ENCODE results near the gene GALNTL6. TPM values are rescaled to one million over a fixed set of nuclear protein-coding genes. Genes with fewer than 3 reads are reported as not detected.

The GALNTL6 gene
- total and polyA plus RNA-seq, 2 of the 4 experiments (the other 2 are of a cell fraction): under 0.01 TPM; not detected in 1

DNA sequence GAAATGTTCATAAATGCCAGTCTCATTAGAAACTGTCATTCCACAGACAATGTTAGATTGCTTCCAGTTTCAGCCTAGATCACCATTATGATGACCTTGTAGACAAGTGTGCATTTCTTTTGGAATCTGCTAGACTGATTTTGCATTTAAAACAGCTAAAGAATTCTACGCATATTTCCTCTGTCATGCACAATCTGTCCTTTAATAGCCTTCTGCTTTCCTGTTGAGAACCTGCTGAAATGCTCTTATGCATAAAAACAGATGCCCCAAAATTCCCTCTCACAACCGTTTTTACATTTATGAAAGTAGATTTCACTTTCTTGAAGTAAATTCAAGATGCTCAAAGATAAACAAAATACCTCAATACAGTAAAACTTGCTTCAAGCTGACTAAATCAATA is 673.3 kb downstream of the GALNTL6 start:
- no peak for DNase-seq
- H3K4ac ChIP-seq (ENCODE audit: low read depth, low read length): no peak overlapping the region
- H3K36me3 ChIP-seq (ENCODE audit: control insufficient read depth, insufficient read depth, low read length): no peaks in the 10 kb centered on the region
- no peaks in the 10 kb centered on the region for H3K9me1 ChIP-seq (ENCODE audit: insufficient read depth, low read length)
- no peak overlapping the region for H3K56ac ChIP-seq (ENCODE audit: extremely low read depth, insufficient read depth, low read length)
- no peak overlapping the region for H3K14ac ChIP-seq (replicated peaks; ENCODE audit: low read depth, low read length)
- no peak overlapping the region for H2BK5ac ChIP-seq (ENCODE audit: low read depth, low read length, poor library complexity, severe bottlenecking)
- ChIA-PET CTCF (no interaction called here), POLR2A (ENCODE audit: unreplicated experiment) (no interaction called here)
- no peak overlapping the region for H2AK9ac ChIP-seq (replicated peaks; ENCODE audit: low read depth, low read length, poor library complexity)
- no peaks in the 10 kb centered on the region for H3K4me1 ChIP-seq (ENCODE audit: control insufficient read depth, insufficient read depth, low read length)
- TF ChIP-seq RAD21 (IDR thresholded peaks at IDR 0.05; ENCODE audit: low read length) (no peak), CHD1 (IDR thresholded peaks at IDR 0.05; ENCODE audit: low read depth, low read length) (no peak), MAZ (IDR thresholded peaks at IDR 0.05; ENCODE audit: borderline replicate concordance, low read depth, low read length) (no peak), NFE2L2 (IDR thresholded peaks at IDR 0.05; ENCODE audit: low read depth, low read length) (no peak), BHLHE40 (IDR thresholded peaks at IDR 0.05; ENCODE audit: low read depth, low read length) (no peak)
- TF ChIP-seq, protein P1, sequence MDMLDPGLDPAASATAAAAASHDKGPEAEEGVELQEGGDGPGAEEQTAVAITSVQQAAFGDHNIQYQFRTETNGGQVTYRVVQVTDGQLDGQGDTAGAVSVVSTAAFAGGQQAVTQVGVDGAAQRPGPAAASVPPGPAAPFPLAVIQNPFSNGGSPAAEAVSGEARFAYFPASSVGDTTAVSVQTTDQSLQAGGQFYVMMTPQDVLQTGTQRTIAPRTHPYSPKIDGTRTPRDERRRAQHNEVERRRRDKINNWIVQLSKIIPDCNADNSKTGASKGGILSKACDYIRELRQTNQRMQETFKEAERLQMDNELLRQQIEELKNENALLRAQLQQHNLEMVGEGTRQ (IDR thresholded peaks at IDR 0.05; ENCODE audit: low read depth, low read length): no peak
- H3K79me1 ChIP-seq (ENCODE audit: low read depth in 1 of 2, low read length in 2 of 2): no peaks in the 10 kb centered on the region
- H4K5ac ChIP-seq (ENCODE audit: low read depth, low read length): no peak overlapping the region
- H4K20me1 ChIP-seq (ENCODE audit: insufficient read depth, low read length): no peaks in the 10 kb centered on the region
- H2BK20ac ChIP-seq (ENCODE audit: low read depth, low read length): no peak overlapping the region
- H4K91ac ChIP-seq (ENCODE audit: insufficient read depth, low read depth, low read length): no peak overlapping the region
- H3K4me2 ChIP-seq (ENCODE audit: low read depth, low read length): no peak overlapping the region
- H3K9me3 ChIP-seq (ENCODE audit: control insufficient read depth, insufficient read depth, low read length): peaks cover 7% of the 10 kb centered on the region
- WGBS, 2 experiments (ENCODE audit: extremely low coverage in 2 of 2, insufficient read length in 1 of 2): no CpG with 5 or more reads among the region's 2 CpGs
- no peak overlapping the region for H2AK5ac ChIP-seq (ENCODE audit: low read depth, low read length)
- H2AFZ ChIP-seq (replicated peaks; ENCODE audit: low read length, poor library complexity): no peak overlapping the region
- no TSS peak for BruUV-seq (replicated peaks)
- no peak overlapping the region for H2BK15ac ChIP-seq (ENCODE audit: low read depth, low read length)
- no peak overlapping the region for H3K4me3 ChIP-seq (ENCODE audit: insufficient read depth, low read depth, low read length)
- intact Hi-C loops (cut with micrococcal nuclease) (no loop called here), dilution Hi-C loops (cut with HindIII; ENCODE audit: low sequenced_read_pairs, unreplicated experiment) (no loop called here), in situ Hi-C loops (cut with MboI; ENCODE audit: low sequenced_read_pairs) (no loop called here)
- no peak overlapping the region for H3K27ac ChIP-seq (ENCODE audit: insufficient read depth, low read length)
- no peaks in the 10 kb centered on the region for H3K27me3 ChIP-seq (ENCODE audit: control insufficient read depth, insufficient read depth, low read length)
- no peak overlapping the region for H4K8ac ChIP-seq (ENCODE audit: low read depth in 2 of 2, low read length in 2 of 2)
- H2BK120ac ChIP-seq (ENCODE audit: low read depth, low read length): no peak overlapping the region
- no peak overlapping the region for H3K18ac ChIP-seq (ENCODE audit: low read depth, low read length)
- ATAC-seq (ENCODE audit: low read depth): no peak
- no peak overlapping the region for H3K9ac ChIP-seq (ENCODE audit: low read depth, low read length)
- H3K23ac ChIP-seq (ENCODE audit: low read depth, low read length): no peak overlapping the region
